H1 (cell line): ENCODE data around the gene DACT1. TPM values are rescaled to one million over a fixed set of nuclear protein-coding genes. Genes with fewer than 3 reads are reported as not detected.

Source experiments
- CTCF ChIA-PET: fragments of 300-600 bp; sonication (Branson Sonifier 250); formaldehyde crosslinking; loops from one replicate; lab custom pipeline; 2021; ENCODE audit not compliant: partially characterized antibody; lab: Charles Lee
- POLR2A ChIA-PET: fragments of 300-600 bp; sonication (Branson Sonifier 250); formaldehyde crosslinking; loops from one replicate; lab custom pipeline; 2021; ENCODE audit warnings: inconsistent platforms; ENCODE audit not compliant: partially characterized antibody; lab: Charles Lee
- DNase-seq, 2 experiments: peaks; one replicate each; pipeline versions ENCODE4 v3.0.0 to v3.0.0-alpha.2; 2010 to 2022; ENCODE audit warnings: low spot score in 2 of 2, low read depth in 1 of 2, mixed read lengths in 1 of 2
- FAIRE-seq: peaks from 2 replicates; lab custom pipeline; 2011; peaks lifted over from hg19 to GRCh38; lab: Jason Lieb, UNC
- H2AFZ ChIP-seq: 2 replicates; pipeline ENCODE4 v1.8.1; 2012; ENCODE audit warnings: low read length, inconsistent platforms
- H2AK5ac ChIP-seq: 2 replicates; pipeline ENCODE4 v1.6.1; 2013; ENCODE audit warnings: low read depth, low read length
- H2BK120ac ChIP-seq: replicated peaks from 2 replicates; pipeline ENCODE3; 2013; ENCODE audit warnings: low read depth, low read length, inconsistent platforms
- H2BK12ac ChIP-seq: 2 replicates; pipeline ENCODE4 v1.6.1; 2013; ENCODE audit warnings: low read depth, low read length
- H2BK15ac ChIP-seq: 2 replicates; pipeline ENCODE4 v1.6.1; 2013; ENCODE audit warnings: low read length
- H2BK20ac ChIP-seq: 2 replicates; pipeline ENCODE4 v1.6.1; 2013; ENCODE audit warnings: low read length
- H2BK5ac ChIP-seq: 2 replicates; pipeline ENCODE4 v1.6.1; 2013; ENCODE audit warnings: low read depth, low read length
- H3K14ac ChIP-seq: 2 replicates; pipeline ENCODE4 v1.6.1; 2013; ENCODE audit warnings: inconsistent platforms; ENCODE audit not compliant: insufficient read length
- H3K18ac ChIP-seq: 2 replicates; pipeline ENCODE4 v1.6.1; 2013; ENCODE audit warnings: low read length; ENCODE audit errors: extremely low read depth
- H3K23ac ChIP-seq: 2 replicates; pipeline ENCODE4 v1.6.1; 2013; ENCODE audit warnings: inconsistent platforms; ENCODE audit not compliant: insufficient read length
- H3K23me2 ChIP-seq: 2 replicates; pipeline ENCODE4 v1.6.1; 2013; ENCODE audit warnings: low read depth, low read length
- H3K27ac ChIP-seq: 2 replicates; pipeline ENCODE4 v1.6.1; 2011; ENCODE audit warnings: low read depth, low read length, inconsistent platforms
- H3K27me3 ChIP-seq, 4 experiments: replicated peaks in 1 of 4; 1 replicate in 1 of 4; 2 replicates in 3 of 4; pipeline versions ENCODE4 v1.6.1 to v1.8.1; 2011 to 2013; ENCODE audit warnings: low read length in 3 of 4, mild to moderate bottlenecking in 3 of 4, inconsistent platforms in 2 of 4, mixed read lengths in 2 of 4, moderate library complexity in 1 of 4; ENCODE audit not compliant: control insufficient read depth in 3 of 4, insufficient read depth in 3 of 4; ENCODE audit errors: extremely low read depth in 1 of 4
- H3K36me3 ChIP-seq, 4 experiments: 2 replicates each; pipeline versions ENCODE4 v1.6.1 to v1.8.1; 2011 to 2013; ENCODE audit warnings: mild to moderate bottlenecking in 4 of 4, low read length in 3 of 4, moderate library complexity in 2 of 4, control low read depth in 1 of 4, inconsistent platforms in 1 of 4; ENCODE audit not compliant: insufficient read depth in 4 of 4, control insufficient read depth in 2 of 4
- H3K4ac ChIP-seq: replicated peaks from 2 replicates; pipeline ENCODE3; 2013; ENCODE audit warnings: low read length, low read depth, mixed read lengths, inconsistent platforms; ENCODE audit not compliant: insufficient read length
- H3K4me1 ChIP-seq, 4 experiments: replicated peaks in 1 of 4; 1 replicate in 1 of 4; 2 replicates in 3 of 4; pipeline versions ENCODE4 v1.6.1 to v1.8.1; 2011 to 2013; ENCODE audit warnings: low read length in 3 of 4, inconsistent platforms in 2 of 4, mixed read lengths in 1 of 4; ENCODE audit not compliant: insufficient read depth in 4 of 4, control insufficient read depth in 3 of 4
- H3K4me2 ChIP-seq, 2 experiments: 2 replicates each; pipeline versions ENCODE4 v1.6.1 to v1.8.1; 2011 to 2013; ENCODE audit warnings: low read depth in 2 of 2, low read length in 2 of 2, control low read depth in 1 of 2, inconsistent platforms in 1 of 2, mild to moderate bottlenecking in 1 of 2; ENCODE audit not compliant: insufficient read depth in 1 of 2
- H3K4me3 ChIP-seq, 4 experiments: fragments of 200-600, 300-600 bp in 1 of 4; sonication (generic), shearing (Covaris generic), sonication (Bioruptor Twin) in 1 of 4; 2 replicates each; pipeline versions ENCODE4 v1.5.1 to v1.8.1; 2011 to 2016; ENCODE audit warnings: low read length in 4 of 4, low read depth in 3 of 4, control low read depth in 2 of 4, inconsistent platforms in 2 of 4, mild to moderate bottlenecking in 2 of 4, mixed read lengths in 1 of 4, moderate library complexity in 1 of 4; ENCODE audit not compliant: insufficient read depth in 2 of 4; ENCODE audit errors: extremely low read depth in 1 of 4
- H3K56ac ChIP-seq: replicated peaks from 2 replicates; pipeline ENCODE3; 2013; ENCODE audit warnings: low read depth, mild to moderate bottlenecking, mixed read lengths, low read length, inconsistent platforms; ENCODE audit not compliant: insufficient read length
- H3K79me1 ChIP-seq: 2 replicates; pipeline ENCODE4 v1.6.1; 2013; ENCODE audit warnings: low read depth, low read length, control low read depth
- H3K79me2 ChIP-seq, 2 experiments: 2 replicates each; pipeline versions ENCODE4 v1.6.1 to v1.8.1; 2012 to 2013; ENCODE audit warnings: low read length in 2 of 2, mild to moderate bottlenecking in 2 of 2, inconsistent platforms in 1 of 2; ENCODE audit not compliant: insufficient read depth in 2 of 2, control insufficient read depth in 1 of 2
- H3K9ac ChIP-seq, 4 experiments: replicated peaks in 1 of 4; 1 replicate in 1 of 4; 2 replicates in 3 of 4; pipeline versions ENCODE4 v1.6.1 to v1.8.1; 2011 to 2013; ENCODE audit warnings: low read depth in 3 of 4, low read length in 3 of 4, control low read depth in 2 of 4, mild to moderate bottlenecking in 2 of 4, moderate library complexity in 2 of 4, inconsistent platforms in 1 of 4; ENCODE audit errors: extremely low read depth in 1 of 4
- H3K9me3 ChIP-seq, 2 experiments: 2 replicates each; pipeline versions ENCODE4 v1.6.1 to v1.8.1; 2012 to 2013; ENCODE audit warnings: mild to moderate bottlenecking in 2 of 2, moderate library complexity in 2 of 2, control low read depth in 1 of 2, inconsistent platforms in 1 of 2, low read depth in 1 of 2, low read length in 1 of 2, mixed read lengths in 1 of 2; ENCODE audit not compliant: insufficient read depth in 2 of 2
- H4K20me1 ChIP-seq, 2 experiments: replicated peaks in 1 of 2; 2 replicates each; pipeline versions ENCODE3 to v1.8.1; 2011 to 2013; ENCODE audit warnings: inconsistent platforms in 2 of 2, low read length in 2 of 2, mild to moderate bottlenecking in 1 of 2; ENCODE audit not compliant: insufficient read depth in 2 of 2, control insufficient read depth in 1 of 2
- H4K5ac ChIP-seq: 2 replicates; pipeline ENCODE4 v1.6.1; 2013; ENCODE audit warnings: low read length, low read depth, mixed read lengths, inconsistent platforms; ENCODE audit not compliant: insufficient read length
- H4K8ac ChIP-seq: 2 replicates; pipeline ENCODE4 v1.8.0; 2013; ENCODE audit warnings: mild to moderate bottlenecking, moderate library complexity, low read length, inconsistent platforms; ENCODE audit not compliant: insufficient read depth; ENCODE audit errors: extremely low read depth
- H4K91ac ChIP-seq: replicated peaks from 2 replicates; pipeline ENCODE3; 2013; ENCODE audit warnings: low read length, mixed read lengths, inconsistent platforms; ENCODE audit not compliant: insufficient read length
- WGBS, 2 experiments: shearing (Covaris generic) in 1 of 2; methylation state at CpG; one replicate each; pipeline versions ENCODE4 v1.1.6 to v1.1.7; 2013 to 2015; ENCODE audit warnings: low lambda C conversion rate in 2 of 2, mixed read lengths in 2 of 2, inconsistent platforms in 1 of 2, low coverage in 1 of 2, missing lambda C conversion rate in 1 of 2; ENCODE audit not compliant: insufficient replicate concordance in 2 of 2, insufficient coverage in 1 of 2, insufficient read length in 1 of 2; ENCODE audit errors: extremely low coverage in 1 of 2, missing lambda C conversion rate in 1 of 2; 5-methylcytosine and 5-hydroxymethylcytosine counted together
- polyA plus RNA-seq, 7 experiments: library from polyadenylated mRNA; depleted of rRNA in 3 of 7; stranded (reverse) in 5 of 7; unstranded in 2 of 7; fragments of >200 nt in 5 of 7; fragments of 200-250 nt in 2 of 7; gene quantifications; 1 replicate in 5 of 7; 2 replicates in 1 of 7; 4 replicates in 1 of 7; pipeline versions ENCODE4 v1.2.1 to v1.2.3, GENCODE V29; 2011 to 2013; ENCODE audit warnings: missing spikeins in 2 of 7, mixed read lengths in 2 of 7
- total RNA-seq: library from RNA; stranded (reverse); fragmentation: NEBNext Ultra II Directional; extraction: Animal tissue kit (Norgen Biotek cat#: 25700); gene quantifications from 2 replicates; pipeline ENCODE4 v1.2.1, GENCODE V29; 2021

The DACT1 gene
- total and polyA plus RNA-seq, 2 of the 8 experiments (the other 6 are each of a cell fraction or from before 2014, with no cell fraction given), result 3.2 to 29.8 TPM

GRCh38 chr14:58645641-58646040 lies 7.9 kb downstream of the DACT1 start:
- FAIRE-seq, result no peak
- Histone ChIP-seq H2AK5ac (no peak overlapping the region), H3K27me3 (no peaks in the 10 kb centered on the region), H3K36me3 (peaks cover 0 to 5% (median 2%) of the 10 kb centered on the region in 4 experiments; a peak in 2 of 8 replicates), H3K14ac (no peak overlapping the region), H3K18ac (no peak overlapping the region), H2BK5ac (no peak overlapping the region), H3K4me3 (no peak overlapping the region), H4K8ac (no peak overlapping the region), H3K23me2 (no peaks in the 10 kb centered on the region), H3K27ac (no peak overlapping the region), H3K9ac (no peak overlapping the region), H2BK120ac (no peak overlapping the region), H3K4ac (no peak overlapping the region), H3K9me3 (no peaks in the 10 kb centered on the region; a peak in 1 of 4 replicates), H2BK15ac (no peak overlapping the region), H4K20me1 (peaks cover 0 to 1% of the 10 kb centered on the region in 2 experiments), H3K23ac (no peak overlapping the region), H3K79me1 (no peaks in the 10 kb centered on the region; the same call in 1 of the 2 replicates), H4K91ac (no peak overlapping the region), H3K4me2 (no peak overlapping the region), H4K5ac (no peak overlapping the region), H3K79me2 (no peaks in the 10 kb centered on the region), H2BK20ac (no peak overlapping the region), H3K56ac (no peak overlapping the region), H2AFZ (no peak overlapping the region), H3K4me1 (no peaks in the 10 kb centered on the region), H2BK12ac (no peak overlapping the region)
- ChIA-PET CTCF (interaction anchor here (0.7 kb wide), 1 partner anchor 183 kb away, joined by 3 read pairs; no protein-coding TSS in a partner anchor), POLR2A (no interaction called here)
- no peak for DNase-seq
- WGBS, 2 experiments, result 96% methylated on average over 20 of the region's 20 CpGs; no CpG with 5 or more reads in 1 of the 2 experiments
